ENCODE data around the gene SP110.

Gene SP110

DNA sequence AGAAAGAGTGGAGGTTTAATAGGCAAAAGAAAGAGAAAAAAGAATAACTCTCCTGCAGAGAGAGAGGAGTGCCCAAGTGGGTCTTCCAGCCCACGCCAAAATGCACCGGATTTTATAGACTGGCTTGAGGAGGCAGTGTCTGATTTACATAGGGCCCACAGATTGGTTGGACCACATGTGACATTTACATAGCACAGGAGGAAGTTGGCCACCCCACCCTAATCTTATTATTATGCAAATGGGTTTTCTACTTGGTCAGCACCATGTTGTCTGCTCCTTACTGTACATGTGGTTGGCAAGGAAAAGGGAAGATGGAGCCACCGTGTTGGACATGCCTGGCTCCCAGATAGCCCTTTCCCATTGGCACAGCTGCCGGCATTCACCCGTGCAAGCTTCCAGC, 56.8 kb downstream of the SP110 start:
- TF ChIP-seq, protein P1, sequence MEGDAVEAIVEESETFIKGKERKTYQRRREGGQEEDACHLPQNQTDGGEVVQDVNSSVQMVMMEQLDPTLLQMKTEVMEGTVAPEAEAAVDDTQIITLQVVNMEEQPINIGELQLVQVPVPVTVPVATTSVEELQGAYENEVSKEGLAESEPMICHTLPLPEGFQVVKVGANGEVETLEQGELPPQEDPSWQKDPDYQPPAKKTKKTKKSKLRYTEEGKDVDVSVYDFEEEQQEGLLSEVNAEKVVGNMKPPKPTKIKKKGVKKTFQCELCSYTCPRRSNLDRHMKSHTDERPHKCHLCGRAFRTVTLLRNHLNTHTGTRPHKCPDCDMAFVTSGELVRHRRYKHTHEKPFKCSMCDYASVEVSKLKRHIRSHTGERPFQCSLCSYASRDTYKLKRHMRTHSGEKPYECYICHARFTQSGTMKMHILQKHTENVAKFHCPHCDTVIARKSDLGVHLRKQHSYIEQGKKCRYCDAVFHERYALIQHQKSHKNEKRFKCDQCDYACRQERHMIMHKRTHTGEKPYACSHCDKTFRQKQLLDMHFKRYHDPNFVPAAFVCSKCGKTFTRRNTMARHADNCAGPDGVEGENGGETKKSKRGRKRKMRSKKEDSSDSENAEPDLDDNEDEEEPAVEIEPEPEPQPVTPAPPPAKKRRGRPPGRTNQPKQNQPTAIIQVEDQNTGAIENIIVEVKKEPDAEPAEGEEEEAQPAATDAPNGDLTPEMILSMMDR (IDR thresholded peaks at IDR 0.05; ENCODE audit: extremely low read depth, insufficient read depth, missing control alignments): no peak
- DNase-seq (ENCODE audit: low spot score): no peak
- in situ Hi-C loops (cut with MboI; ENCODE audit: low pct_unique_long_range_greater_than_20kb, low sequenced_read_pairs, unreplicated experiment): no loop called here

DNA sequence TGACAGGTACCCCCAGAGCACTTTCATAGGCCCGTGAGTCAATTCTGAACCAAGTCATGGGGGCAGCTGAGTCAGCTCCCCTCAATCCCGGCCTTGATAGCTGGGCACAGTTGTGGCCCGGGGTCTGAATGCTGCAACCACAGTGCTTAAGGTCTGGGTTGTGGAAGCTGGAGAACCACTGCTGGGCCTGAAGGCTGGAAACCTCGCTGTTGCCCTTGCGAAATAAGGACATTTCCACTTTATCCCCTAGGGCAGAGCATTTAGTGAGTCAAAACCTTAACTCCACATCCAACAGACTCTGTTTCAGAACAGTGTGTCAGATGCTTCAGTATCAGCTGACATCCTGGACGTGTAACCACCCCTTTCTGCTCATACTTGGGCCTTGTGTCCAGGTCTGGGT, 58.6 kb downstream of the SP110 start:
- no peak for DNase-seq (ENCODE audit: low spot score)
- TF ChIP-seq, protein P1 (IDR thresholded peaks at IDR 0.05; ENCODE audit: extremely low read depth, insufficient read depth, missing control alignments): no peak
- in situ Hi-C loops (cut with MboI; ENCODE audit: low pct_unique_long_range_greater_than_20kb, low sequenced_read_pairs, unreplicated experiment): no loop called here

DNA sequence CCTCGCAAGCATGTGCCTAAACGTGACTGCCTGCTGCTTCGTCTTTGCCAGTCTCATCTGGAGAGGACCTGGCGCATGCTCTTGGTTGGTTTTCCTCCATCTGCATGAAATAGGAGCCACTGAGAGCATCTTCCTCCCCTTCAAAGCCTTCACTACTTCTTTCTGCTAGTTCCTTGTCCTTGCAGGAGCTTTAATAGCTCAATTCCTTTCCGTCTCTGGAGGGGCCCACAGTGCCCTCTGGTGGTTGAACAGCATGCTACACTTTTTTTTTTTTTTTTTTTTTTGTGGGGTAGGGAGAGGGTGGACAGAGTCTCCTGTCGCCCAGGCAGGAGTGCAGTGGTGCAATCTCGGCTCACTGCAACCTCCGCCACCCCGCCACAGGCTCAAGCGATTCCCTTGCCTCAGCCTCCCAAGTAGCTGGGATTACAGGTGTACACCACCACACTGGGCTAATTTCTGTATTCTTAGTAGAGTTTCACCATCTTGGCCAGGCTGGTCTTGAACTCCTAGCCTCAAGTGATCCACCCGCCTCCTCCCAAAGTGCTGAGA, 59.6 kb downstream of the SP110 start:
- TF ChIP-seq, protein P1 (IDR thresholded peaks at IDR 0.05; ENCODE audit: extremely low read depth, insufficient read depth, missing control alignments): peak; percentile 64
- DNase-seq (ENCODE audit: low spot score): peak; percentile 73
- in situ Hi-C loops (cut with MboI; ENCODE audit: low pct_unique_long_range_greater_than_20kb, low sequenced_read_pairs, unreplicated experiment): no loop called here

DNA sequence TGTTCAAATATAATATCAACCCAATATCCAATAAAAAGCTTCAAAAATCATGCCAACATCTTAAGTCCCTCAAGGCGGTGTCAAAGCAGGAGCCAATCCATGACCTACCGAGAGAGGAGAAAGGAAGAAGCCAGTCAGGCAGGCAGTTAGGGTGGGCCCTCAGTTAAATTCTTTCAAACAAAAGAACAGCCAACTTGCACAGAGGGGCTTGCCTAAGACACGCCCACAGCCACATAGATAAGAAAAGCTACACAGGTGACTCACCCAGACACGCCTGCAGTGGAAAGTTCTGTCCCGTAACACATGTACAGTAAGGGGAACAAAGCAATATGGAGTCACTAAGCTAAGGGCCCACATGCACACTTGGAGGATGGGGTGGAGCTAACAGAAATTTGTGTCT, 61.3 kb downstream of the SP110 start:
- DNase-seq (ENCODE audit: low spot score): no peak
- in situ Hi-C loops (cut with MboI; ENCODE audit: low pct_unique_long_range_greater_than_20kb, low sequenced_read_pairs, unreplicated experiment): no loop called here

DNA sequence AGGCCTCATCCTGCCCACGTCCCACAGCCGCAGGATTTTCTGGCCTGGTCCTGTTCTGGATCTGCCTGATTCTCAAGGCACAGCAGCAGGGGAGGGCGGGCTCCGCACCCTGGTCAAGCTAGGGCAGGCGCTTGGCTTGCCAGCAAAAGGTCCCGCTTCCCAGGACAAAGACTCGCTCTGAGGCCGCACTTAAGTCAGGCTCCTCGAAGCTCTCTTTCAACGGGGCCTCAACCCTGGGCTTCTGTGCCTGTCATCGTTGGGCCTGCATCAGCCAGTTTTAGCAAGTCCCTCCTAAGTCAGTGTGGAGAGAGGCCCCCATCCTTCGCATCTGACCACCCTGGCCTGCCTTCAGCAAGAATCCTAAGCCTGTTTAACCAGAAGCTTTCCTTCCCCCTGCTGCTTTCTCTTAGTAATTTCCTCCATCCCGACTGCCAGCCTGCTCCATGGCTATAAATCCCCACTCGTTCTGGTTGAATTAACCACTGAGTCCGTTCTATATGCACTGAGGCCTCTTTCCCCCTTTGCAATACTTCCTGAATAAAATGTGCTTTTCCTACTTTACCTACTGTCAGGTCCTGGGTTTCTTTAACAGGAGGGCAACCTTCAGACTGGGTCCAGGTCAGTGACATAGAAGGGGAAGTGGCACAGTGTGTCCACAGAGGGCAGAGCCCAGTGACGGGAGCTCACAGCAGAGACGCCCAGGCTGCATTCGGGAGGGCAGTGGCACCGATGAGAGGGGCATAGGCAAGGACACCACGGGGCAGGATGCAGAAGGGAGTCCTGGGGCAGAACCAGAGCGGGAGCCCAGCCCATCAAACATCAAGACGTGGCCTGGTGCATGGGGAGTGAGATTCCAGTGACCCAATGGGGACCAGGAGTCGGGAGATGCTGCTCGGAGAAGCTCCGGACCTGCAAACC, 62.7 kb downstream of the SP110 start:
- in situ Hi-C loops (cut with MboI; ENCODE audit: low pct_unique_long_range_greater_than_20kb, low sequenced_read_pairs, unreplicated experiment): no loop called here
- TF ChIP-seq, protein P1 (IDR thresholded peaks at IDR 0.05; ENCODE audit: extremely low read depth, insufficient read depth, missing control alignments): no peak
- DNase-seq (ENCODE audit: low spot score): no peak

More for the DNA sequence above, 61.3 kb downstream of the SP110 start:
- TF ChIP-seq, protein P1 (IDR thresholded peaks at IDR 0.05; ENCODE audit: extremely low read depth, insufficient read depth, missing control alignments): no peak

DNA sequence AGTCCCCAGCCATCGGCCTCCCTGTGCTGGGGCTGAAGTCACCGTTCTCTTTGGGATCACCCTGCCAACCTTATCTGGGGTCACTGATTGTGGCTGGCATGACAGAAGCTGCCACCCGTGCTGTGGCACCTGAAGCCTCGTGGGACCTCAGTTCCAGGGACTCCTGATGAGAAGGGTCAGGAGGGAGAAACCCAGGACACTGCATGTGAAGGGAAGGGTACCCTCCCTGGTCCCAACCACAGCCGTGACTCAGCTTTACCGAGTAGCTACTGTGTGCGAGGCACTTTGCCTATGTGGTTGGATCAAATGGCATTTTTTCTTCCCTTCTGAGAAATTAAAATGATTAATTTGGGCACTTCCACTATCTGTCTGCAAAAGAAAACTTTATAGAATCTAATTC, 64.4 kb downstream of the SP110 start:
- TF ChIP-seq, protein P1 (IDR thresholded peaks at IDR 0.05; ENCODE audit: extremely low read depth, insufficient read depth, missing control alignments): no peak
- in situ Hi-C loops (cut with MboI; ENCODE audit: low pct_unique_long_range_greater_than_20kb, low sequenced_read_pairs, unreplicated experiment): no loop called here
- no peak for DNase-seq (ENCODE audit: low spot score)
